ENCODE measurements around the gene RHOG. TPM values are rescaled to one million over a fixed set of nuclear protein-coding genes. Genes with fewer than 3 reads are reported as not detected.
A peak's percentile ranks its signal among the peaks of the same experiment; 100 is the strongest.
"Not testable (repeated sequence)": the region's sequence is repeated elsewhere in the genome, so short reads cannot be mapped to it uniquely, and the experiment has no call there.

The RHOG gene
- total and polyA plus RNA-seq, 10 donors = 102 to 256 (median 150) TPM

DNA sequence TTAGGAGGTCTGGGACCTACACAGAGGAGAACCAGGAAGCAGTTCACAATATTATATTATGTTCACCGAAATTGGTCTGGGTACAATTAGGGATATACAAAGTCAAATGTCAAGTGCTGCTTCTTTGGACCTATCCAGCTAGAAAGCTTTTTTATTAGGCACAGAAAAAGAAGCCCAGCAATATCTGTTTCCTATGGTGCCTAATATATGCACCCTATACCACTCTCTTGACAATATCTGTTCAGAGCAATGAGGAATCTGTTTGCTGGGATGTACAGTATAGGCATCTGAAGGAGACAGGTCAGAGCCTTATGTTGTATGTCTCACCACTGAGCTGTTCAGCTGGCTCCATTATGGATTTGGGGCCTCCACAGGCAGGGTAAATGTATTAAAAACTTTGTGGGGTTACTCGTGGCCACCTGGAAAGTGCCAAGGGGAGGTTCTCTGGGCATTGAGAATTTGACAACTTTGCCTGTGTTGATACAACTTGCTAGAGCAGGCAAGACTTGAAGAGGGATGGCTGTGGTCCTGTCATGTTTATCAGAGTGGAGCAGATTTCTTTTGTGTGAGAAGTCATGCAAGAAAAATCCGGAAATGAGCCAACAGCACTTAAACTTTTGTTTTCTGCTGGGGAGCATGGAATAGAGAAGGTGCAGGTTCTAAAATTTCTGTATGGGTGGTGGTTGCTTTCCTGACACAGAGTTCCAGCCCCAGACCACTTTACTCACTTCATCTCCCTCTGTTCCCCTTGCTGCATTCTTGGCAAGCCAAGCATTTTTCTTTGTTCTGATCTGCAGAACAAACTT, 24.8 kb upstream of the RHOG start:
- Histone ChIP-seq H3K27ac (peak overlapping the region; percentile 4 to 89 (median 80)), H3K4me1 (peaks cover 52 to 100% (median 78%) of the 10 kb centered on the region in 6 donors), H3K9me3 (no peaks in the 10 kb centered on the region), H3K36me3 (no peaks in the 10 kb centered on the region), H3K27me3 (replicated peaks in 1 of 7) (no peaks in the 10 kb centered on the region), H3K4me3 (peak overlapping the region in 1 of 8 donors; percentile 26)
- intact Hi-C loops (cut with DNase I; ENCODE audit: low total_unique reads) = no loop called here
- WGBS, 5 donors = 26 to 33% (median 27%) methylated on average over 3 of the region's 3 CpGs
- TF ChIP-seq POLR2AphosphoS5 (IDR thresholded peaks at IDR 0.05) = no peak
- TF ChIP-seq POLR2A (IDR thresholded peaks at IDR 0.05) = no peak
- TF ChIP-seq, protein P1, sequence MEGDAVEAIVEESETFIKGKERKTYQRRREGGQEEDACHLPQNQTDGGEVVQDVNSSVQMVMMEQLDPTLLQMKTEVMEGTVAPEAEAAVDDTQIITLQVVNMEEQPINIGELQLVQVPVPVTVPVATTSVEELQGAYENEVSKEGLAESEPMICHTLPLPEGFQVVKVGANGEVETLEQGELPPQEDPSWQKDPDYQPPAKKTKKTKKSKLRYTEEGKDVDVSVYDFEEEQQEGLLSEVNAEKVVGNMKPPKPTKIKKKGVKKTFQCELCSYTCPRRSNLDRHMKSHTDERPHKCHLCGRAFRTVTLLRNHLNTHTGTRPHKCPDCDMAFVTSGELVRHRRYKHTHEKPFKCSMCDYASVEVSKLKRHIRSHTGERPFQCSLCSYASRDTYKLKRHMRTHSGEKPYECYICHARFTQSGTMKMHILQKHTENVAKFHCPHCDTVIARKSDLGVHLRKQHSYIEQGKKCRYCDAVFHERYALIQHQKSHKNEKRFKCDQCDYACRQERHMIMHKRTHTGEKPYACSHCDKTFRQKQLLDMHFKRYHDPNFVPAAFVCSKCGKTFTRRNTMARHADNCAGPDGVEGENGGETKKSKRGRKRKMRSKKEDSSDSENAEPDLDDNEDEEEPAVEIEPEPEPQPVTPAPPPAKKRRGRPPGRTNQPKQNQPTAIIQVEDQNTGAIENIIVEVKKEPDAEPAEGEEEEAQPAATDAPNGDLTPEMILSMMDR (IDR thresholded peaks at IDR 0.05 in 8 of 11, conservative IDR thresholded peaks at IDR 0.05 in 3 of 11) = no peak
- no peak for DNase-seq

- DNase-seq = no peak
- WGBS, 5 donors = 13 to 15% (median 15%) methylated on average over 1 of the region's 1 CpG
- H3K4me1 ChIP-seq = peaks cover 69 to 100% (median 94%) of the 10 kb centered on the region in 6 donors
- H3K4me3 ChIP-seq = peak overlapping the region in 1 of 8 donors; percentile 85
- H3K36me3 ChIP-seq = no peaks in the 10 kb centered on the region
- H3K27ac ChIP-seq = peak overlapping the region in 4 of 8 donors; percentile 6 to 100 (median 66)
- TF ChIP-seq, protein P1 (IDR thresholded peaks at IDR 0.05 in 8 of 11, conservative IDR thresholded peaks at IDR 0.05 in 3 of 11) = no peak
- TF ChIP-seq POLR2AphosphoS5 (IDR thresholded peaks at IDR 0.05) (no peak), POLR2A (IDR thresholded peaks at IDR 0.05) (no peak)
- intact Hi-C loops (cut with DNase I; ENCODE audit: low total_unique reads) = no loop called here
- H3K27me3 ChIP-seq (replicated peaks in 1 of 7) = no peaks in the 10 kb centered on the region
- no peaks in the 10 kb centered on the region for H3K9me3 ChIP-seq
These were observed 20.9 kb upstream of the RHOG start for GRCh38 chr11:3861683-3862082.

GRCh38 chr11:3860898-3861393, 20.2 kb upstream of the RHOG start:
- intact Hi-C loops (cut with DNase I; ENCODE audit: low total_unique reads); DNase-seq; H3K9me3 ChIP-seq; H3K27me3 ChIP-seq (replicated peaks in 1 of 7); H3K36me3 ChIP-seq: not testable (repeated sequence)
- Histone ChIP-seq H3K4me3 (peak overlapping the region in 3 of 8 donors; percentile 1 to 85 (median 10)), H3K27ac (peak overlapping the region in 3 of 8 donors; percentile 34 to 100 (median 99)), H3K4me1 (peaks cover 61 to 99% (median 93%) of the 10 kb centered on the region in 6 donors)
- 58 to 72% (median 71%) methylated on average over 3 to 4 of the region's 4 CpGs for WGBS, 5 donors

DNA sequence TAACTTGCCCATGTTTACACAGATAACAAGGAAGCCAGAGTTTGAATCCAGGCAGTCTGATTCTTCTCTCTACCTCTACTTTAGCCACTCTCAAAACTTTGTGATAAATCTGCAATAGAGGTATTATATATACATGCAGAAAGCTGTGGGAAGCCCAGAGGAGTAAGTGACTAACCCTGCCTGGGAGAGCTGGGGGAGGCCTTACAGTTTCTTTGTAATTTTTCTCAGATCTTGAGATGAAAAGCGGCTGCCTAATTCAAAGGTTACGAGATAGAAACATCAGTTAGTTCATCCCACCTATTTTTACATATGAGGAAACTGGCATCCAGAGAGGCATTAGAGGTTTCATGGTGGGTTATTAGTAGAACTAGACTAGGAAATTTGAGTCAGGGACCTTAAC, 19.6 kb upstream of the RHOG start:
- Histone ChIP-seq H3K27me3 (replicated peaks in 1 of 7) (no peaks in the 10 kb centered on the region), H3K9me3 (no peaks in the 10 kb centered on the region), H3K4me1 (peaks cover 55 to 93% (median 88%) of the 10 kb centered on the region in 6 donors), H3K36me3 (no peaks in the 10 kb centered on the region), H3K4me3 (peak overlapping the region in 3 of 8 donors; percentile 1 to 85 (median 10)), H3K27ac (peak overlapping the region in 3 of 8 donors; percentile 34 to 100 (median 99))
- intact Hi-C loops (cut with DNase I; ENCODE audit: low total_unique reads) = no loop called here
- 70 to 90% (median 83%) methylated on average over 2 of the region's 2 CpGs for WGBS, 5 donors
- TF ChIP-seq POLR2A (IDR thresholded peaks at IDR 0.05) (no peak), POLR2AphosphoS5 (IDR thresholded peaks at IDR 0.05) (no peak)
- TF ChIP-seq, protein P1 (IDR thresholded peaks at IDR 0.05 in 8 of 11, conservative IDR thresholded peaks at IDR 0.05 in 3 of 11) = no peak
- DNase-seq = no peak

Data from spleen (tissue), 11 donors.